HepG2 (cell line): Measurements from ENCODE around the gene EFNA2. TPM values are rescaled to one million over a fixed set of nuclear protein-coding genes. Genes with fewer than 3 reads are reported as not detected.
A peak's percentile ranks its signal among the peaks of the same experiment; 100 is the strongest.

ENCODE experiments used
- FLYWCH1 ChIP-seq: sonication (generic); formaldehyde crosslinking; IDR thresholded peaks from 2 replicates; pipeline ENCODE4 v1.8.1; 2023; ENCODE audit warnings: mild to moderate bottlenecking, missing genetic modification reagents
- HNF4G ChIP-seq, 2 experiments: sonication (generic) in 1 of 2; formaldehyde crosslinking in 1 of 2; IDR thresholded peaks; 2 replicates each; pipeline versions ENCODE4 v1.4.0 to v1.6.1; 2011 to 2020; ENCODE audit warnings: borderline replicate concordance in 2 of 2, low read depth in 2 of 2, mild to moderate bottlenecking in 2 of 2, low read length in 1 of 2, missing genetic modification reagents in 1 of 2, moderate library complexity in 1 of 2
- KDM1A ChIP-seq: IDR thresholded peaks from 2 replicates; pipeline ENCODE4 v1.6.1; 2016; ENCODE audit warnings: missing compliant biosample characterization
- KDM2A ChIP-seq: sonication (generic); formaldehyde crosslinking; IDR thresholded peaks from 2 replicates; pipeline ENCODE4 v1.4.0; 2020; ENCODE audit warnings: low read depth, missing genetic modification reagents, borderline replicate concordance
- NFKBIZ ChIP-seq: IDR thresholded peaks from 2 replicates; pipeline ENCODE4 v1.6.1; 2018; ENCODE audit warnings: missing genetic modification reagents, missing compliant biosample characterization
- NONO ChIP-seq, 2 experiments: fragments of 450-650 bp in 1 of 2; sonication (generic) in 1 of 2; formaldehyde crosslinking in 1 of 2; IDR thresholded peaks in 1 of 2; conservative IDR thresholded peaks in 1 of 2; 2 replicates each; pipeline versions ENCODE4 v1.6.1 to v1.8.0; 2017 to 2022; ENCODE audit warnings: mild to moderate bottlenecking in 1 of 2, missing genetic modification reagents in 1 of 2, moderate library complexity in 1 of 2
- PHF8 ChIP-seq: sonication (generic); formaldehyde crosslinking; IDR thresholded peaks from 2 replicates; pipeline ENCODE4 v1.5.0; 2020; ENCODE audit warnings: missing genetic modification reagents
- SNAPC2 ChIP-seq: sonication (generic); formaldehyde crosslinking; IDR thresholded peaks from 2 replicates; pipeline ENCODE4 v1.8.1; 2022; ENCODE audit warnings: mild to moderate bottlenecking, missing genetic modification reagents
- SRSF1 ChIP-seq: fragments of 200-400 bp; formaldehyde crosslinking; optimal IDR thresholded peaks from 2 replicates; pipeline ENCODE3; 2017; ENCODE audit warnings: mild to moderate bottlenecking, low read depth, low read length, moderate library complexity
- YY1 ChIP-seq: IDR thresholded peaks from 2 replicates; pipeline ENCODE4 v1.6.1; 2011; ENCODE audit warnings: low read length, low read depth, moderate library complexity, mild to moderate bottlenecking; ENCODE audit not compliant: insufficient read depth, insufficient replicate concordance
- ZNF350 ChIP-seq: sonication (generic); formaldehyde crosslinking; IDR thresholded peaks from 2 replicates; pipeline ENCODE4 v1.4.0; 2020; ENCODE audit warnings: mild to moderate bottlenecking, low read depth, missing genetic modification reagents, borderline replicate concordance
- ZNF430 ChIP-seq: sonication (generic); formaldehyde crosslinking; IDR thresholded peaks from 2 replicates; pipeline ENCODE4 v1.9.0; 2021; ENCODE audit warnings: mild to moderate bottlenecking, missing genetic modification reagents
- ZNF441 ChIP-seq: sonication (generic); formaldehyde crosslinking; IDR thresholded peaks from 2 replicates; pipeline ENCODE4 v1.7.0; 2021; ENCODE audit warnings: missing genetic modification reagents, borderline replicate concordance
- ZNF607 ChIP-seq: sonication (generic); formaldehyde crosslinking; IDR thresholded peaks from 2 replicates; pipeline ENCODE4 v1.5.1; 2020; ENCODE audit warnings: missing genetic modification reagents, mild to moderate bottlenecking, borderline replicate concordance
- polyA plus RNA-seq, 8 experiments: library from polyadenylated mRNA; depleted of rRNA in 3 of 8; stranded (reverse) in 7 of 8; unstranded in 1 of 8; fragments of >200 nt; fragmentation: Illumina TruSeq in 4 of 8; extraction: Trizol in 4 of 8; gene quantifications; 2 replicates each; pipeline versions ENCODE4 v1.2.1 to v1.2.3, GENCODE V29; 2011 to 2016; ENCODE audit warnings: low read depth in 4 of 8, missing spikeins in 1 of 8, mixed read lengths in 1 of 8; ENCODE audit not compliant: insufficient read depth in 1 of 8
- total RNA-seq, 5 experiments: library from RNA; depleted of rRNA; stranded (reverse); fragments of >200 nt; fragmentation: Illumina TruSeq; extraction: Trizol; gene quantifications; 2 replicates each; pipeline ENCODE4 v1.2.3, GENCODE V29; 2016; ENCODE audit warnings: low read depth in 1 of 5
- TF ChIP-seq, protein P1 (sequence below), 2 experiments: sonication (generic) in 1 of 2; formaldehyde crosslinking in 1 of 2; IDR thresholded peaks; 2 replicates each; pipeline versions ENCODE4 v1.4.0 to v1.6.1; 2018 to 2020; ENCODE audit warnings: missing genetic modification reagents in 2 of 2, borderline replicate concordance in 1 of 2, low read depth in 1 of 2, mild to moderate bottlenecking in 1 of 2, missing biosample characterization in 1 of 2
- TF ChIP-seq, protein P2 (sequence below): sonication (generic); formaldehyde crosslinking; IDR thresholded peaks from 2 replicates; pipeline ENCODE4 v1.5.0; 2020; ENCODE audit warnings: mild to moderate bottlenecking, missing genetic modification reagents, borderline replicate concordance
- TF ChIP-seq, protein P3 (sequence below): sonication (generic); formaldehyde crosslinking; IDR thresholded peaks from 2 replicates; pipeline ENCODE4 v1.4.0; 2020; ENCODE audit warnings: mild to moderate bottlenecking, missing genetic modification reagents

Gene EFNA2
- total and polyA plus RNA-seq, 2 of the 13 experiments (the other 11 are each of a cell fraction or from before 2014, with no cell fraction given) = 6.0 to 9.9 TPM

- TF ChIP-seq, protein P1, sequence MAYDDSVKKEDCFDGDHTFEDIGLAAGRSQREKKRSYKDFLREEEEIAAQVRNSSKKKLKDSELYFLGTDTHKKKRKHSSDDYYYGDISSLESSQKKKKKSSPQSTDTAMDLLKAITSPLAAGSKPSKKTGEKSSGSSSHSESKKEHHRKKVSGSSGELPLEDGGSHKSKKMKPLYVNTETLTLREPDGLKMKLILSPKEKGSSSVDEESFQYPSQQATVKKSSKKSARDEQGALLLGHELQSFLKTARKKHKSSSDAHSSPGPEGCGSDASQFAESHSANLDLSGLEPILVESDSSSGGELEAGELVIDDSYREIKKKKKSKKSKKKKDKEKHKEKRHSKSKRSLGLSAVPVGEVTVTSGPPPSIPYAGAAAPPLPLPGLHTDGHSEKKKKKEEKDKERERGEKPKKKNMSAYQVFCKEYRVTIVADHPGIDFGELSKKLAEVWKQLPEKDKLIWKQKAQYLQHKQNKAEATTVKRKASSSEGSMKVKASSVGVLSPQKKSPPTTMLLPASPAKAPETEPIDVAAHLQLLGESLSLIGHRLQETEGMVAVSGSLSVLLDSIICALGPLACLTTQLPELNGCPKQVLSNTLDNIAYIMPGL (CRISPR knock-in tag; IDR thresholded peaks at IDR 0.05; ENCODE audit: borderline replicate concordance in 1 of 2, low read depth in 1 of 2) = peak in 1 of 2 experiments; percentile 13; a peak in 1 of 4 replicates
- TF ChIP-seq FLYWCH1 (CRISPR knock-in tag) = 0 out of 2 replicates have a peak, but pooled peaks have one; percentile 9
- TF ChIP-seq NFKBIZ (CRISPR knock-in tag) = 0 out of 2 replicates have a peak, but pooled peaks have one; percentile 13
- TF ChIP-seq YY1 = peak; percentile 17
- TF ChIP-seq, protein P2, sequence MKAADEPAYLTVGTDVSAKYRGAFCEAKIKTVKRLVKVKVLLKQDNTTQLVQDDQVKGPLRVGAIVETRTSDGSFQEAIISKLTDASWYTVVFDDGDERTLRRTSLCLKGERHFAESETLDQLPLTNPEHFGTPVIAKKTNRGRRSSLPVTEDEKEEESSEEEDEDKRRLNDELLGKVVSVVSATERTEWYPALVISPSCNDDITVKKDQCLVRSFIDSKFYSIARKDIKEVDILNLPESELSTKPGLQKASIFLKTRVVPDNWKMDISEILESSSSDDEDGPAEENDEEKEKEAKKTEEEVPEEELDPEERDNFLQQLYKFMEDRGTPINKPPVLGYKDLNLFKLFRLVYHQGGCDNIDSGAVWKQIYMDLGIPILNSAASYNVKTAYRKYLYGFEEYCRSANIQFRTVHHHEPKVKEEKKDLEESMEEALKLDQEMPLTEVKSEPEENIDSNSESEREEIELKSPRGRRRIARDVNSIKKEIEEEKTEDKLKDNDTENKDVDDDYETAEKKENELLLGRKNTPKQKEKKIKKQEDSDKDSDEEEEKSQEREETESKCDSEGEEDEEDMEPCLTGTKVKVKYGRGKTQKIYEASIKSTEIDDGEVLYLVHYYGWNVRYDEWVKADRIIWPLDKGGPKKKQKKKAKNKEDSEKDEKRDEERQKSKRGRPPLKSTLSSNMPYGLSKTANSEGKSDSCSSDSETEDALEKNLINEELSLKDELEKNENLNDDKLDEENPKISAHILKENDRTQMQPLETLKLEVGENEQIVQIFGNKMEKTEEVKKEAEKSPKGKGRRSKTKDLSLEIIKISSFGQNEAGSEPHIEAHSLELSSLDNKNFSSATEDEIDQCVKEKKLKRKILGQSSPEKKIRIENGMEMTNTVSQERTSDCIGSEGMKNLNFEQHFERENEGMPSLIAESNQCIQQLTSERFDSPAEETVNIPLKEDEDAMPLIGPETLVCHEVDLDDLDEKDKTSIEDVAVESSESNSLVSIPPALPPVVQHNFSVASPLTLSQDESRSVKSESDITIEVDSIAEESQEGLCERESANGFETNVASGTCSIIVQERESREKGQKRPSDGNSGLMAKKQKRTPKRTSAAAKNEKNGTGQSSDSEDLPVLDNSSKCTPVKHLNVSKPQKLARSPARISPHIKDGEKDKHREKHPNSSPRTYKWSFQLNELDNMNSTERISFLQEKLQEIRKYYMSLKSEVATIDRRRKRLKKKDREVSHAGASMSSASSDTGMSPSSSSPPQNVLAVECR (CRISPR knock-in tag) = peak; percentile 78; the same call in 1 of the 2 replicates
- peak; percentile 48; the same call in 1 of the 2 replicates for TF ChIP-seq HNF4G (IDR thresholded peaks at IDR 0.05; ENCODE audit: borderline replicate concordance, low read depth, low read length)
- no peak for TF ChIP-seq HNF4G (CRISPR knock-in tag; IDR thresholded peaks at IDR 0.05; ENCODE audit: borderline replicate concordance, low read depth)
- 0 out of 2 replicates have a peak, but pooled peaks have one; percentile 6 for TF ChIP-seq ZNF430 (CRISPR knock-in tag)
- no peak for TF ChIP-seq ZNF607
- TF ChIP-seq, protein P3, sequence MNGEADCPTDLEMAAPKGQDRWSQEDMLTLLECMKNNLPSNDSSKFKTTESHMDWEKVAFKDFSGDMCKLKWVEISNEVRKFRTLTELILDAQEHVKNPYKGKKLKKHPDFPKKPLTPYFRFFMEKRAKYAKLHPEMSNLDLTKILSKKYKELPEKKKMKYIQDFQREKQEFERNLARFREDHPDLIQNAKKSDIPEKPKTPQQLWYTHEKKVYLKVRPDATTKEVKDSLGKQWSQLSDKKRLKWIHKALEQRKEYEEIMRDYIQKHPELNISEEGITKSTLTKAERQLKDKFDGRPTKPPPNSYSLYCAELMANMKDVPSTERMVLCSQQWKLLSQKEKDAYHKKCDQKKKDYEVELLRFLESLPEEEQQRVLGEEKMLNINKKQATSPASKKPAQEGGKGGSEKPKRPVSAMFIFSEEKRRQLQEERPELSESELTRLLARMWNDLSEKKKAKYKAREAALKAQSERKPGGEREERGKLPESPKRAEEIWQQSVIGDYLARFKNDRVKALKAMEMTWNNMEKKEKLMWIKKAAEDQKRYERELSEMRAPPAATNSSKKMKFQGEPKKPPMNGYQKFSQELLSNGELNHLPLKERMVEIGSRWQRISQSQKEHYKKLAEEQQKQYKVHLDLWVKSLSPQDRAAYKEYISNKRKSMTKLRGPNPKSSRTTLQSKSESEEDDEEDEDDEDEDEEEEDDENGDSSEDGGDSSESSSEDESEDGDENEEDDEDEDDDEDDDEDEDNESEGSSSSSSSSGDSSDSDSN (CRISPR knock-in tag) = peak; percentile 43; the same call in 1 of the 2 replicates
- TF ChIP-seq ZNF441 (CRISPR knock-in tag) = no peak
- peak; percentile 13; the same call in 1 of the 2 replicates for TF ChIP-seq KDM2A (CRISPR knock-in tag)
- TF ChIP-seq NONO (IDR thresholded peaks at IDR 0.05) = no peak
- TF ChIP-seq NONO (CRISPR knock-in tag; conservative IDR thresholded peaks at IDR 0.05) = peak; percentile 19; the same call in 1 of the 2 replicates
- peak; percentile 40 for TF ChIP-seq SRSF1
- no peak for TF ChIP-seq ZNF350 (CRISPR knock-in tag)
- TF ChIP-seq PHF8 = peak; percentile 11; the same call in 1 of the 2 replicates
- no peak for TF ChIP-seq SNAPC2
- TF ChIP-seq KDM1A = no peak
These were observed 36.8 kb upstream of the EFNA2 start (continued) for GRCh38 chr19:1248786-1249297.
